Kidney tubule cell (primary cell): ENCODE measurements around the gene PCBP3.
"Not testable (repeated sequence)": the region's sequence is repeated elsewhere in the genome, so short reads cannot be mapped to it uniquely, and the experiment has no call there.

Experiments used
- DNase-seq: peaks from one replicate; pipeline ENCODE4 v3.0.0-alpha.2; 2018; ENCODE audit warnings: low spot score

PCBP3 gene

GRCh38 chr21:45948576-45949141, 305.1 kb downstream of the PCBP3 start:
- no peak for DNase-seq

DNA sequence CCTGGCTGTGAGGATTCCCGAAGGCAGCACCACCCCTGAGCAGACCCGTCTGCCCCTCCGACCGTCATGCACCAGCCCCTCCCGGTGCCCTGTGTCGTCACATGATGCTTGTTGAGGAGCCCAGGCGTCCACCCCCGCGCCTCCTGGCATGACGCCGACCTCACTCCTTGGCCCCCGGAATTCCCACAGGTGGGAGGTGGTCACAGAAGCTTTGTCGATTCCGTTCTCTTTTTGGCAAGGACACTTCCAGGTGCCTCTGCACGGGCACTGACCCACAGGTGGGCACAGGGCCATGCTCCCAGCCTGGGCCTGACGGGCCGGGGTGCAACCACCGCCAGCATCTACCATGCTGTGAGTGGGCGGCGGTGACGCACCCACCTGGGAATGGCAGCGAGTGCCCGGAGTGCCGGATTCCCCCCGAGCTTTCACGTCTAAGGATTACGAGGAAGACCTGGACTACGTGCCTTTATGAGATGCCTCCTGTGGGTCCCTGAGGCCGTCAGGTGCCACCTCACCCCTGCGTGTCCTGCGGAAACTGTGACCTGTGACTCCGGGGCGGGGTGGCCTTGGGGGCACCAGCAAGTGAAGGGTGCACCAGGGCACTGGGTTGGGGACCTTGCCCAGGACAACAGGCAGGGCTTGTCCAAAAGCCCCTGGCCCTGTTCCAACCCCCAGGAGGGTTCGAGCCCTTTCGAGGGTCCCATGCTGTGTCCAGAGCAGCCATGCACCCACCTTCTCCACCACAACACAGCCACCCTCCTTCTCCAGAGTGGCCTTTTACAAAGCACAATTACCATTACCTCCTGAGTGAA, 306.6 kb downstream of the PCBP3 start:
- no peak for DNase-seq

GRCh38 chr21:45950740-45951515, 307.4 kb downstream of the PCBP3 start:
- DNase-seq, result peak; percentile 50

DNA sequence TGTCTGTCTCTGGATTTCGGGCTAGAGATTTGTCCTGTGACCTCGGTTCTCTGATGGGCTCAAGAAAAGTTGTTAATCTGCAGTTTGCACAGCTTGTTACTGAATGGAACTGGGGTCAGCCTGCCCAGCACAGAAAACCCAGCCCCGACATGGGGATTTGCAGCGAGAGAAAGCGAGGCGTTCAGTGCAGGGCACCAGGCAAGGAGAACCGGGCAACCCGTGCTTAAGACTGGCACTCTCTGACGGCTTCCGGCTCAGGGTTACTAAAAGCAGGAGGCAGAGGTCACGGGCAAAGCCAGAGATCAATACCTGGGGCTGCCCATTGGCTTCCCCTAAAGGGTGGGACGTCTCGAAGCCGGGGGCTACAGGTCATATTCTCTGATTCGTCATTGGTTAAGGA, 308.2 kb downstream of the PCBP3 start:
- DNase-seq, result no peak

DNA sequence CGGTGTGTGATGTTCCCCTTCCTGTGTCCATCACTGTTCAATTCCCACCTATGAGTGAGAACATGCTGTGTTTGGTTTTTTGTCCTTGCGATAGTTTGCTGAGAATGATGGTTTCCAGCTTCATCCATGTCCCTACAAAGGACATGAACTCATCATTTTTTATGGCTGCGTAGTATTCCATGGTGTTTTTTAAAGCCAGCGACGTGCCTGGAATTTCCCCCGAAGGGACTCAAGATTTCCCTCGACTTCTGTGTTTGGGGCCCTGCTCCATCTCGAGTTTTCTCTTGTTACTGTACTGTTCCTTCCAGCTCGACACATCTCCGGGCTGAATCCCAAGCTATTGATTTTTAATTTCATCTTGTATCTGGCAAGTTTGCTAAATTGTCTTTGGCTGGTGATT, 309.0 kb downstream of the PCBP3 start:
- not testable (repeated sequence) for DNase-seq

- DNase-seq, result no peak
Observed at GRCh38 chr21:45952974-45953373, 309.4 kb downstream of the PCBP3 start.

- no peak for DNase-seq
Observed at GRCh38 chr21:45954261-45954660, 310.7 kb downstream of the PCBP3 start.

- no peak for DNase-seq
Observed at GRCh38 chr21:45954921-45955320, 311.4 kb downstream of the PCBP3 start.

DNA sequence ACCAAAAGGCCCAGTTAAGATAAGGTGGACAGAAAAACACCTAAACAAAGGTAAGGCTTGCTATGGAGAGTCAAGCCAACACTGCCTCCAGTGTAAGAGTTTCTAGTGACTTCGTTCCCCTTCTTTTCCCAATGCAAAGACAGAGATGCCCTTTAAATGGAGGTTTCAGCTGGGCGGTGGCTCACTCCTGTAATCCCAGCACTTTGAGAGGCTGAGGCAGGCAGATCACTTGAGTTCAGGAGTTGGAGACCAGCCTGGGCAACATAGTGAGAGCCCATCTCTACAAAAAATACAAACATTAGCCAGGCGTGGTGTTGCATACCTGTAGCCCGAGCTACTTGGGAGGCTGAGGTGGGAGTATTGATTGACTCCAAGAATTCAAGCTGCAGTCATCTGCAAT, 314.0 kb downstream of the PCBP3 start:
- DNase-seq, result no peak

- no peak for DNase-seq
Observed at GRCh38 chr21:45957981-45958600, 314.6 kb downstream of the PCBP3 start.

DNA sequence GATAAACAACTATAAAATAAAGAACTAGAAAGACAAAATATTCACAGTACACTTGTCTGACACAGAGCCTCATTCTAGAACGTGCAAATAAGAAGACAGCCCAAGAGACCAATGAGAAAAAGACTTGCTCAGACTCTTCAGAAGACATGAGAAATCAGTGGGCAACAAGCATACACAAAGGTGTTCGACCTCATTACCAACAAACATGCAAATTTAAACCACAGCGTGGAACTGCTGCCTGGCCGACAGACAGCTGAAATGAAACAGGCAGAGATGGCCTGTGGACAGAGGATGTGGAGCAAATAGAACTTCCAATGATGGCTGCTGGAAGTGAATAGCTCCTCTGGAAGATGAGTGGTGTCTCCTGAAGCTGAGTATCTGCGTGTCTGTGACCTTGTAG, 315.7 kb downstream of the PCBP3 start:
- no peak for DNase-seq

- DNase-seq, result no peak
Observed at GRCh38 chr21:45959779-45960390, 316.4 kb downstream of the PCBP3 start.

- DNase-seq, result not testable (repeated sequence)
Observed at GRCh38 chr21:45961408-45961807, 317.9 kb downstream of the PCBP3 start.

GRCh38 chr21:45962531-45963231, 319.2 kb downstream of the PCBP3 start:
- no peak for DNase-seq

GRCh38 chr21:45963232-45963570, 319.7 kb downstream of the PCBP3 start:
- peak; percentile 25 for DNase-seq

DNA sequence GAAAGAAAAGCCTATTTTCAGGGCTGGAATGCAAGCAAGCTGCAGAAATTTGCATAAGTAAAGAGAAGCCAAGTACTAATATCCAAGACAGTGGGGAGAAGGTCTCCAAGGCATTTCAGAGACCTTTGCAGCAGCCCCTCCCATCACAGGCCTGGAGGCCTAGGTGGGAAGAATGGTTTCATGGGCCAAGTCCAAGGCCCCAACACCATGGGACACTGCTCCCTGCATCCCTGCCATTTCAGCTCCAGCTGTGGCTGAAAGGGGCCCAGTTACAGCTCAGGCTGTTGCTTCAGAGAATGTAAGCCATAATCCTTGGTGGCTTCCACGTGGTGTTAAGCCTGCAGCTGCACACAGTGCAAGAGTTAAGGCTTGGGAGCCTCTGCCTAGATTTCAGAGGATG, 321.1 kb downstream of the PCBP3 start:
- no peak for DNase-seq

- no peak for DNase-seq
Observed at GRCh38 chr21:45965084-45965809, 321.7 kb downstream of the PCBP3 start.

DNA sequence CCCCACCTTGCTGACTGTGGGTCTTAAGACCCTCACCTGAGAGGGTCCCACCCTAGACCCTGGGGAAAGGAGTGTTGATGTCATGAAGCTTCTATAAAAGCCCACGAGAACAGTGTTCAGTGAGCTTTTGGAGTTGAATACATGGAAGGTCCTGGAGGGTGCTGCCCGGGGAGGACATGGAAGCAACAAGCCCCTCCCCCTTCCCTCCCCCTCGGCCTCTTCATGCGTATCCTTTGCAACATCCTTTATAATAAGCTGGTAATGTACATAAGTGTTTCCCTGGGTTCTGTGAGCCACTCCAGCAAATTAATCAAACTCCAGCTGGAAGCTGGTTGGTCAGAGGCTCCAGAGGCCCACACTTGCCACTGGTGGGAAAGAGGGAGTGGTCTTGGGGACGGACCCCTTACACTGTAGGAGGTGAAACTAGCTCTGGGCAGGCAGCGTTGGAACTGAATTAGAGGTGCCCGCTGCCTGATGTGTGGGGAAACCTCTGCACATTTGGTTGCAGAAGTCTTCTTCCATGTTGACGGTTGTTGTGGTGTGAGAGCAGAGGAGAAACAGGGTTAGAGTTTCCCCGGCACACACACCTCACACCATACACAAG, 323.4 kb downstream of the PCBP3 start:
- DNase-seq, result no peak

- no peak for DNase-seq
Observed at GRCh38 chr21:45969921-45970673, 326.6 kb downstream of the PCBP3 start.
